H1 (cell line): ENCODE results near the gene LHX5. TPM values are rescaled to one million over a fixed set of nuclear protein-coding genes. Genes with fewer than 3 reads are reported as not detected.

Experiments
- BACH1 ChIP-seq: IDR thresholded peaks from 2 replicates; pipeline ENCODE4 v1.6.1; 2012; ENCODE audit warnings: low read length, improper control_type of control experiment
- CEBPB ChIP-seq: IDR thresholded peaks from 2 replicates; pipeline ENCODE4 v1.6.1; 2012; ENCODE audit warnings: low read depth, low read length
- EZH2 ChIP-seq: fragments of 200-600 bp; sonication (generic); IDR thresholded peaks from 2 replicates; pipeline ENCODE4 v1.7.1; 2012; ENCODE audit warnings: low read depth, mild to moderate bottlenecking, moderate library complexity, low read length, inconsistent platforms; ENCODE audit not compliant: severe bottlenecking
- NANOG ChIP-seq: IDR thresholded peaks from 2 replicates; pipeline ENCODE4 v1.6.1; 2011; ENCODE audit warnings: low read length, low read depth, mild to moderate bottlenecking, inconsistent platforms; ENCODE audit not compliant: insufficient read depth, poor library complexity, severe bottlenecking
- SIX5 ChIP-seq: IDR thresholded peaks from 2 replicates; pipeline ENCODE4 v1.6.1; 2011; ENCODE audit warnings: mild to moderate bottlenecking, low read depth, low read length
- TBP ChIP-seq: IDR thresholded peaks from 2 replicates; pipeline ENCODE4 v1.6.1; 2011; ENCODE audit warnings: low read depth, low read length, improper control_type of control experiment
- ZNF274 ChIP-seq: IDR thresholded peaks from 2 replicates; pipeline ENCODE4 v1.7.0; 2012; ENCODE audit warnings: low read length, borderline replicate concordance; ENCODE audit errors: extremely low read depth
- polyA plus RNA-seq, 7 experiments: library from polyadenylated mRNA; depleted of rRNA in 3 of 7; stranded (reverse) in 5 of 7; unstranded in 2 of 7; fragments of >200 nt in 5 of 7; fragments of 200-250 nt in 2 of 7; gene quantifications; 1 replicate in 5 of 7; 2 replicates in 1 of 7; 4 replicates in 1 of 7; pipeline versions ENCODE4 v1.2.1 to v1.2.3, GENCODE V29; 2011 to 2013; ENCODE audit warnings: missing spikeins in 2 of 7, mixed read lengths in 2 of 7
- total RNA-seq: library from RNA; stranded (reverse); fragmentation: NEBNext Ultra II Directional; extraction: Animal tissue kit (Norgen Biotek cat#: 25700); gene quantifications from 2 replicates; pipeline ENCODE4 v1.2.1, GENCODE V29; 2021
- TF ChIP-seq, protein P1 (sequence below): fragments of 300-600 bp; sonication (generic); IDR thresholded peaks from 2 replicates; pipeline ENCODE4 v1.7.1; 2012; ENCODE audit warnings: low read length, moderate library complexity, mild to moderate bottlenecking, inconsistent platforms; ENCODE audit not compliant: insufficient replicate concordance
- TF ChIP-seq, protein P2 (sequence below): IDR thresholded peaks from 2 replicates; pipeline ENCODE4 v1.6.1; 2011; ENCODE audit warnings: low read length, improper control_type of control experiment

Gene LHX5
- total and polyA plus RNA-seq, 2 of the 8 experiments (the other 6 are each of a cell fraction or from before 2014, with no cell fraction given): 0.47 to 1.1 TPM

DNA sequence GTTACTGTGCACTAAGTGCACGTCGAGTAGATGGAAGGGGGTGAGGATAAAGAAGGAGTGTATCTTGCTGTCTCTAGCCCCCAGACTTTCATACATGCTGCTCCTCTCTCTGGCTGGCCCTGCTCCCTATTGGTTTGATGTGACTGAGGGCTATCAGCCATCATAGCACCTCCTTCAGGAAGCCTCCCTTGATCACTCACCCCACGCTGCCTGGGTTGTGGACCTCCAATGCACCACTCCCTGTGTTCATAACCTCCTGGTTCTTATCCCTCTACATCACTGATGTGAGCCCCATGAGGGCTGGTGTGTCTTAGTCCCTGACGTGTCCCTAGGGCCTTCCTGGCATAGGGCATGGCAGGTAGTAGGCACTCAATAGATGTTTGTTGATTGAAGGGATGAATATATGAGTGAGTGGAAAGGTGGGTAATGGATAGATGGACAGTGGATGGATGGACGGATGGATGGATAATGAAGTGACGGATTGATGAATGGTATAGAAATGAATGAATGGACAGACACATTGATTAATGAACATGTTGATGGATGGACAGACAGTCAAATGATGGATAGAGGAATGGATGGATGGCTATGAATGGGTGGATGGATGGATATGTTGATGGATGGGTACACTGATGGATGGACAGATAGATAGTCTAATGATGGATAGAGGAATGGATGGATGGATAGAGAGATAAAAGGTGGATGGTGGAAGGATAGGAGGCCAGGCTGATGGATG lies 34.5 kb downstream of the LHX5 start (continued):
- TF ChIP-seq, protein P1, sequence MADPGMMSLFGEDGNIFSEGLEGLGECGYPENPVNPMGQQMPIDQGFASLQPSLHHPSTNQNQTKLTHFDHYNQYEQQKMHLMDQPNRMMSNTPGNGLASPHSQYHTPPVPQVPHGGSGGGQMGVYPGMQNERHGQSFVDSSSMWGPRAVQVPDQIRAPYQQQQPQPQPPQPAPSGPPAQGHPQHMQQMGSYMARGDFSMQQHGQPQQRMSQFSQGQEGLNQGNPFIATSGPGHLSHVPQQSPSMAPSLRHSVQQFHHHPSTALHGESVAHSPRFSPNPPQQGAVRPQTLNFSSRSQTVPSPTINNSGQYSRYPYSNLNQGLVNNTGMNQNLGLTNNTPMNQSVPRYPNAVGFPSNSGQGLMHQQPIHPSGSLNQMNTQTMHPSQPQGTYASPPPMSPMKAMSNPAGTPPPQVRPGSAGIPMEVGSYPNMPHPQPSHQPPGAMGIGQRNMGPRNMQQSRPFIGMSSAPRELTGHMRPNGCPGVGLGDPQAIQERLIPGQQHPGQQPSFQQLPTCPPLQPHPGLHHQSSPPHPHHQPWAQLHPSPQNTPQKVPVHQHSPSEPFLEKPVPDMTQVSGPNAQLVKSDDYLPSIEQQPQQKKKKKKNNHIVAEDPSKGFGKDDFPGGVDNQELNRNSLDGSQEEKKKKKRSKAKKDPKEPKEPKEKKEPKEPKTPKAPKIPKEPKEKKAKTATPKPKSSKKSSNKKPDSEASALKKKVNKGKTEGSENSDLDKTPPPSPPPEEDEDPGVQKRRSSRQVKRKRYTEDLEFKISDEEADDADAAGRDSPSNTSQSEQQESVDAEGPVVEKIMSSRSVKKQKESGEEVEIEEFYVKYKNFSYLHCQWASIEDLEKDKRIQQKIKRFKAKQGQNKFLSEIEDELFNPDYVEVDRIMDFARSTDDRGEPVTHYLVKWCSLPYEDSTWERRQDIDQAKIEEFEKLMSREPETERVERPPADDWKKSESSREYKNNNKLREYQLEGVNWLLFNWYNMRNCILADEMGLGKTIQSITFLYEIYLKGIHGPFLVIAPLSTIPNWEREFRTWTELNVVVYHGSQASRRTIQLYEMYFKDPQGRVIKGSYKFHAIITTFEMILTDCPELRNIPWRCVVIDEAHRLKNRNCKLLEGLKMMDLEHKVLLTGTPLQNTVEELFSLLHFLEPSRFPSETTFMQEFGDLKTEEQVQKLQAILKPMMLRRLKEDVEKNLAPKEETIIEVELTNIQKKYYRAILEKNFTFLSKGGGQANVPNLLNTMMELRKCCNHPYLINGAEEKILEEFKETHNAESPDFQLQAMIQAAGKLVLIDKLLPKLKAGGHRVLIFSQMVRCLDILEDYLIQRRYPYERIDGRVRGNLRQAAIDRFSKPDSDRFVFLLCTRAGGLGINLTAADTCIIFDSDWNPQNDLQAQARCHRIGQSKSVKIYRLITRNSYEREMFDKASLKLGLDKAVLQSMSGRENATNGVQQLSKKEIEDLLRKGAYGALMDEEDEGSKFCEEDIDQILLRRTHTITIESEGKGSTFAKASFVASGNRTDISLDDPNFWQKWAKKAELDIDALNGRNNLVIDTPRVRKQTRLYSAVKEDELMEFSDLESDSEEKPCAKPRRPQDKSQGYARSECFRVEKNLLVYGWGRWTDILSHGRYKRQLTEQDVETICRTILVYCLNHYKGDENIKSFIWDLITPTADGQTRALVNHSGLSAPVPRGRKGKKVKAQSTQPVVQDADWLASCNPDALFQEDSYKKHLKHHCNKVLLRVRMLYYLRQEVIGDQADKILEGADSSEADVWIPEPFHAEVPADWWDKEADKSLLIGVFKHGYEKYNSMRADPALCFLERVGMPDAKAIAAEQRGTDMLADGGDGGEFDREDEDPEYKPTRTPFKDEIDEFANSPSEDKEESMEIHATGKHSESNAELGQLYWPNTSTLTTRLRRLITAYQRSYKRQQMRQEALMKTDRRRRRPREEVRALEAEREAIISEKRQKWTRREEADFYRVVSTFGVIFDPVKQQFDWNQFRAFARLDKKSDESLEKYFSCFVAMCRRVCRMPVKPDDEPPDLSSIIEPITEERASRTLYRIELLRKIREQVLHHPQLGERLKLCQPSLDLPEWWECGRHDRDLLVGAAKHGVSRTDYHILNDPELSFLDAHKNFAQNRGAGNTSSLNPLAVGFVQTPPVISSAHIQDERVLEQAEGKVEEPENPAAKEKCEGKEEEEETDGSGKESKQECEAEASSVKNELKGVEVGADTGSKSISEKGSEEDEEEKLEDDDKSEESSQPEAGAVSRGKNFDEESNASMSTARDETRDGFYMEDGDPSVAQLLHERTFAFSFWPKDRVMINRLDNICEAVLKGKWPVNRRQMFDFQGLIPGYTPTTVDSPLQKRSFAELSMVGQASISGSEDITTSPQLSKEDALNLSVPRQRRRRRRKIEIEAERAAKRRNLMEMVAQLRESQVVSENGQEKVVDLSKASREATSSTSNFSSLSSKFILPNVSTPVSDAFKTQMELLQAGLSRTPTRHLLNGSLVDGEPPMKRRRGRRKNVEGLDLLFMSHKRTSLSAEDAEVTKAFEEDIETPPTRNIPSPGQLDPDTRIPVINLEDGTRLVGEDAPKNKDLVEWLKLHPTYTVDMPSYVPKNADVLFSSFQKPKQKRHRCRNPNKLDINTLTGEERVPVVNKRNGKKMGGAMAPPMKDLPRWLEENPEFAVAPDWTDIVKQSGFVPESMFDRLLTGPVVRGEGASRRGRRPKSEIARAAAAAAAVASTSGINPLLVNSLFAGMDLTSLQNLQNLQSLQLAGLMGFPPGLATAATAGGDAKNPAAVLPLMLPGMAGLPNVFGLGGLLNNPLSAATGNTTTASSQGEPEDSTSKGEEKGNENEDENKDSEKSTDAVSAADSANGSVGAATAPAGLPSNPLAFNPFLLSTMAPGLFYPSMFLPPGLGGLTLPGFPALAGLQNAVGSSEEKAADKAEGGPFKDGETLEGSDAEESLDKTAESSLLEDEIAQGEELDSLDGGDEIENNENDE: no peak
- no peak for TF ChIP-seq SIX5
- TF ChIP-seq TBP: no peak
- no peak for TF ChIP-seq EZH2
- no peak for TF ChIP-seq NANOG
- TF ChIP-seq BACH1: no peak
- no peak for TF ChIP-seq ZNF274
- no peak for TF ChIP-seq CEBPB
- TF ChIP-seq, protein P2, sequence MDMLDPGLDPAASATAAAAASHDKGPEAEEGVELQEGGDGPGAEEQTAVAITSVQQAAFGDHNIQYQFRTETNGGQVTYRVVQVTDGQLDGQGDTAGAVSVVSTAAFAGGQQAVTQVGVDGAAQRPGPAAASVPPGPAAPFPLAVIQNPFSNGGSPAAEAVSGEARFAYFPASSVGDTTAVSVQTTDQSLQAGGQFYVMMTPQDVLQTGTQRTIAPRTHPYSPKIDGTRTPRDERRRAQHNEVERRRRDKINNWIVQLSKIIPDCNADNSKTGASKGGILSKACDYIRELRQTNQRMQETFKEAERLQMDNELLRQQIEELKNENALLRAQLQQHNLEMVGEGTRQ: no peak
